ENCODE data around the gene FIG4.
"Not testable (repeated sequence)": the region's sequence is repeated elsewhere in the genome, so short reads cannot be mapped to it uniquely, and the experiment has no call there.

The FIG4 gene

DNA sequence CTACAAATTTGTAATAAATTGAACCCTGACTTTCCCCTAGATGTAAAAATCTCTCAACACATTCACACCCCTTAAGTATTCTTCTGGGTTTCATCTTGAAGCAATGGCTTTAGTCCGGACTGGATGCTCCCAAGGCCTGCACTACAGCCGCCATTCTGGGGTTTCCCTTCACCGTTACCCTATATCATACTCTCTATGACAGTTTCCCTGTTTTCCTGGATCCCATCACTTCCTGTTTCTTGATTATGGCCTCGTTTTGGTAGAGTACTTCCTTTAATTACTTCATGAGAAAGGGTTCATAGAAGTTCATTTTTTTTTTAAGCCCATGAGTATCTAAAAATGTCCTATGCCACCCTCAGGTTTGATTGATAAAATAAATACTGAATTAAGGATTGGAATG is 11.7 kb downstream of the FIG4 start:
- no peak for DNase-seq (ENCODE audit: low read depth)

DNA sequence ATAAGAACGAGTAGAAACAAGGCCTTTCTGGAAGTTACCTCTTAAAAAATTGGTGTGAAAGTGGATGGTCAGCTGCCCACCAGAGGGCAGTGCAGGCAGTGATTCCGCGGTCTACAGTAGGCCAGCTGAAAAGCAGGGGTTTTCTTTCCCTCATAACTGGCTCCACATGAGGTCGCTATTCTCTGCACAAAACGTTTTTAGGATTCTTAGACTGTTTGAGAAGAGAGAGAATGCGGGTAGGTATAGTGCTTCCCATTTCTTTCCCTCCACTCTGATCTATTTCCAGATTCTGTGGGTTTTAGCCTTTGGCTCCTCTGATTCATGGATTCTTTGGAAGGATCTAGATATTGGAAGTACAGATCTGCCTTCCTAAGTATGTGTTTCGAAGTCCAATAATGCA is 14.2 kb downstream of the FIG4 start:
- DNase-seq (ENCODE audit: low read depth): peak; percentile 50

DNA sequence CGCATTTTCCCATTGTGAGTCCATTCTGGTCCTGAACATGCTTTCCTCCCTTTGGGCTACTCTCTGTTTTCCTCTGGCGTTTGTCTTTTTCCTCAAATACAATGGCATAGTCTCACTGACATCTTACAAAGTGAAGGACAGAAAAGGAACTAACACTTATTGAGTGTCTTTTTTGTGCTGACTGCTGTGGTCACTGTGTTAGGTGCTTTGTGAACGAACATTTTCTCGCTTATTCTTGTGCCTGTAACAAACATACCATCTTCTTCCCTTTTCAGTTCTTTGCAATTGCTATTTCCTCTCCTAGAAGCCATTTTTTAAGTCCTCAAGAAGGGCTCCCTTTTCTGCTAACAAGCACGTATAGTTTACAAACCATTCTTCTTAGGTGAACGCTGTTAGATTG is 15.4 kb downstream of the FIG4 start:
- no peak for DNase-seq (ENCODE audit: low read depth)

DNA sequence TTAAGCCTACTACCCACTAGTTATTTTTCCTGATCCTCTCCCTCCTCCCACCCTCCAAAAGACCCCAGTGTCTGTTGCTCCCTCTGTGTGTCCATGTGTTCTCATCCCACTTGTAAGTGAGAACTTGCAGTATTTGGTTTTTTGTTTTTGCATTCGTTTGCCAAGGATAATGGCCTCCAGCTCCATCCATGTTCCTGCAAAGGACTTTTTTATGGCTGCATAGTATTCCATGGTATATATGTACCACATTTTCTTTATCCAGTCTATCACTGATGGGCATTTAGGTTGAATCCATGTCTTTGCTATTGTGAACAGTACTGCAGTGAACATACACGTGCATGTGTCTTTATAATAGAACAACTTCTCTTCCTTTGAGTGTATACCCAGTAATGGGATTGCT is 17.0 kb downstream of the FIG4 start:
- not testable (repeated sequence) for DNase-seq (ENCODE audit: low read depth)

DNA sequence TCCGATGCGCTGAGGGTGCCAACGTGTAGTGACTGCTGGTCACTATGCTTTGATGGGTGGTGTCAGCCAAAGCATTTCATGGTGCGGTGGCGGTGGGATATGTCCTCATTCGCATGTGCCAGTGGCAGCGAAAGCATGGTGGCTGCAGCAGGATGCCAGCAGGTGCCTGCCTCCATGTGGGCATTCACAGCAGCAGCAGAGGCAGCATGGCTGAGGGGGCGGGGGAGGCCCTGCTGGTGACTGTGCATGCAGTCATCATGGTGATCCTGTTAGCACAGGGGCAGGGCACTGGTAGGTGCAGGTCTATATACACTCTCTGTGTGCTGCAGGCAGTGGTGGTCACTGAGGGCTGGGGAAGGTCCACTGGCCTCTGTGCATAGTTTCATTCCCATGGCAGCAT is 22.0 kb downstream of the FIG4 start:
- DNase-seq (ENCODE audit: low read depth): no peak

DNA sequence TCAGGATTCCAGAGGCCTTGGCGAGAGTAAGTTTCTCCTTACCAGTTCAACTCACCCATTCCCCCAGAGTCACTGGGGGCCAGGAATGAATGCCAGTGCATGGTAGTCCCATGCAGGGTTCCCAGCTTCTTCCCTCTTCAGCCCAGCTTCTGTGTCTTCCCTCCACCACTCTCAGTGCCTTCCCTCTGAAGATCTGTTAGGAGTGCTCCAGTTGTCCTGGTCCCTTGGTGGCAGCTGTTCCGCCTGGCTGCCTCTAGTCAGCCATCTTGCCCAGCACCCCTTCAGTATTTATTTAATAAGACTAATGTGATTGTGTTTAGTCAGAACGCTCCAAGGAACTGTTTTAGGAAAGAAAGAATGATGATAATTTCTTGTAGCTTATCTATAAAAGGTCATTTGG is 23.1 kb downstream of the FIG4 start:
- DNase-seq (ENCODE audit: low read depth): no peak

DNA sequence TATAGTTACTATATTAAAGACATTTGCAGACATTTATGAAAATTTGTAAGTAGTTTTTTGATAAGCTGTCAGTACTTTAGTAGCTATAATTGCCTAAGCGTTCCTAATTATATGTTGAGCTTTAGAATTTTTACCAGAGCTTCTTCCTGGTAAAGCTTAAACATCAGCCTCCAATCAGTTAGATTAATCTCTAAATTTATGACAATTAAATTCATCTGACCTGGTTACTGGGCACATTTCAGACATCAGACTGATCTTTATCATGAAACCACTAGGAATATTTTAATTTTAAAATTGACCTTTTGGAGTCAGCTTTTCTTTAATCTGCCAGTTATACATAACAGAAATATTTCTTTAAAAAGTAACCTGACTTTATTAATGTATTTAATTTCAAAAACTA is 23.5 kb downstream of the FIG4 start:
- no peak for DNase-seq (ENCODE audit: low read depth)

DNA sequence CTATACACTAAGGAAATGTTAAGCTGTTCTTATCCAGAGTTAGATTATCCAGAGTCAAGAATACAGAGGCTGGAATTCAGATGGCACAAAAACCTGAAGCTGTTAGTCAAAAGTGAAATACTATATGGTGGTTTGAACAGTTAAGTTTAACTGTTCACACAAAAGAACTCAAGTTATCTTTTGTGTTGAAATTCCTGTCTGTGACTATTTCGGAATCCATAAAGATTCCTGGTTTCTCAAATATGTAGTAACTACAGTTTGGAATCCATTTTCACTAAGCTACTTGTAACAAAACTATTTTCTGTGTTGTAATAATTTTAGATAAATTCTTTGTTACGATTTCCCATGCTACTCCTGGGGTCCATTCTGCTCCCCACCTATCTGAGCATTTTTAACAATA is 24.5 kb downstream of the FIG4 start:
- DNase-seq (ENCODE audit: low read depth): no peak

DNA sequence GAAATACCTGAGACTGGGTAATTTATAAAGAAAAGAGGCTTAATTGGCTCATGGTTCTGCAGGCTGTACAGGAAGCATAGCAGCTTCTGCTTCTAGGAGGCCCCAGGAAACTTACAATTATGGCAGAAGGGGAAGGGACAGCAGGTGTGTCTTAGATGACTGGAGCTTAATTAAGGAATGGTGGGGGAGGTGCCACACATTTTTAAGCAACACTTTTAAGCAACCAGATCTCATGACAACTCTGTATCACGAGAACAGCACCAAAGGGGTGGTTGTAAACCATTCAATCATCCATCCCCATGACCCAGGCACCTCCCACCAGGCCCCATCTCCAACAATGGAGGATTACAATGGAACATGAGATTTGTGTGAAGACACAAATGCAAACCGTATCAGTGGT is 26.9 kb downstream of the FIG4 start:
- DNase-seq (ENCODE audit: low read depth): no peak

DNA sequence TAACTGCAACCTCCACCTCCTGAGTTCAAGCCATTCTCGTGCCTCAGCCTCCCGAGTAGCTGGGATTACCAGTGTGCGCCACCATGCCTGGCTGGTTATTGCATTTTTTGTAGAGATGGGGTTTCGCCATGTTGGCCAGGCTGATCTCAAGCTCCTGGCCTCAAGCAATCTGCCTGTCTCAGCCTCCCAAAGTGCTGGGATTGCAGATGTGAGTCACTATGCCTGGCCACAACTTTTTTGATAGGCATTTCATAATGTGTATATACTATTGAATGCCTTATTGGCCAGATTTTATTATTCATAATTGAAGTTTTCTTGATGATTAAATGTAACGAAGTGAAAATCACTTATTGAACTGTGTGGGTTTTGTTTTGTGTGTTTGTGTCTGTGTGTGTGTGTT is 27.9 kb downstream of the FIG4 start:
- DNase-seq (ENCODE audit: low read depth): no peak

DNA sequence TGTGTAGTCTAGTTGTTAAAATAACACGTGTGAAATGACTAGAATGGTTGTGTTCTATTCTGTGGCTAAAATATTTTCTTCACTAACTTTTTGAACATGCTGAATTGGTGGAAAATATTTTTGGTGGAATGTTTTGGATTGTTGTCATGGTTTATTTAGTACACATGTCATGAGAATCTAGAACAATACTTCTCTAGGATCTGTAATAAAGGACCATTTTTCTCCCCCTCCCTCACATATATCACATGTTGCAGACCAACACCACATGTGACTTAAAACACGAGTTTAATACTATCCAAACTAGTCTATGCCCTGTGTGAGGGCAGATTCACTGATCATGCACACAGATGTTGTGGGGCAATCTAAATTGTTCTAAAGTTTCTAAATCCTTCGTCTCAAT is 29.2 kb downstream of the FIG4 start:
- no peak for DNase-seq (ENCODE audit: low read depth)

DNA sequence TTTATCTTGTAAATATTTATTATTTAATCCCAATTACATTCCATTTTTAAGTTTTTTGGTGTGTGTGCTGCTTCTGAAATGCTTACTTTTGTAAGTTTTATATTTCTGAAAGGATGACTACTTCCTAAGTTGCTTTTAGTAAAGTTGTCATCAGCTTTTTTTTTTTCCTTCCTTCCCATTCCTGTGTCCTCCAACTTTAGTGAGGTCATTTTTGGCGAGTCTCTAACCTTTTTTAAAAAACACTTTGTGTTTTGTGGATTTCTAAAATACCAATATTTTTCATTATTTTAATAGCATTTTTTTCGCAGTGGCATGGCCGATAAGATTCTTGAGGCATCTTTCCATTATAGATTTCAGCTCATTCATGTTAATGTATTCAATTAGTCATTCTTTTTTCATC is 30.9 kb downstream of the FIG4 start:
- no peak for DNase-seq (ENCODE audit: low read depth)

DNA sequence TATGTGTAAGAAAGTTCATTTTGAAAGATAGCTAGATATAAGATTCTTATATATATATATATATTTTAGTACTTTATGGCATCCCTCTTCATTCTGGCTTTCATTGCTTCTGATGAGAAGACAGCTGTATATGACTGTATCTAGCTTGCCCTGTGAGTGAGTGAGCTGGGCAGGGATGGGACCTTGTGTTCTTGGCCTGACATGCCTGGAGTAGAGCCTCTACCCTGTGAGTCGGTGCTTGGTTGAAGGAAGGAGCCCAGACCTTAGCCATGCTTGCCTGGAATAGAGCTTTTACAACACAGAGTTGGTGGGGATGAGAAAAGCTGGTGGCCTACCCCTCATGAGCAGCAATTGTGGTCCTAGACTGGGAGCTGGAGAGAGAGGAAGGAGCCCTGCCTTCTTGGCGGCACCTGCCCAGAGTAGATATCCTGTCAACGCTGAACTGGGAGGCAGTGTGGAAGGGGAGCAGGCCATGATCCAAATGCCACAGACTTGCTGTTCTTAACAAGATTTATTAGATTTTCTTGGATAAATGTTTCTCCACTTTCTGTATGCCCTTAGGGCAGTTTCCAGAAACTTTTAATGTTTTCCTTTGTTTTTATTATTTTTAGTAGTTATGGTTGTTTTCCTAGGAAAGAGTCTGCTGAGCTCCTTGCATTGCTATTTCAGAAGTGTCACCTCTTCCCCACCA is 31.6 kb downstream of the FIG4 start:
- no peak for DNase-seq (ENCODE audit: low read depth)

DNA sequence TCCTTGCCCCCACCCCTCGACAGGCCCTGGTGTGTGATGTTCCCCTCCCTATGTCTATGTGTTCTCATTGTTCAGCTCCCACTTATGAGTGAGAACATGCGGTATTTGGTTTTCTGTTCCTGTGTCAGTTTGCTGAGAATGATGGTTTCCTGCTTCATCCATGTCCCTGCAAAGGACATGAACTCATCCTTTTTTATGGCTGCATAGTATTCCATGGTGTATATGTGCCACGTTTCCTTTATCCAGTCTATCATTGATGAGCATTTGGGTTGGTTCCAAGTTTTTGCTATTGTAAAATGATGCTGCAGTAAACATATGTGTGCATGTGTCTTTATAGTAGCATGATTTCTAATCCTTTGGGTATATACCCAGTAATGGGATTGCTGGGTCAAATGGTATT is 34.2 kb downstream of the FIG4 start:
- DNase-seq (ENCODE audit: low read depth): not testable (repeated sequence)

DNA sequence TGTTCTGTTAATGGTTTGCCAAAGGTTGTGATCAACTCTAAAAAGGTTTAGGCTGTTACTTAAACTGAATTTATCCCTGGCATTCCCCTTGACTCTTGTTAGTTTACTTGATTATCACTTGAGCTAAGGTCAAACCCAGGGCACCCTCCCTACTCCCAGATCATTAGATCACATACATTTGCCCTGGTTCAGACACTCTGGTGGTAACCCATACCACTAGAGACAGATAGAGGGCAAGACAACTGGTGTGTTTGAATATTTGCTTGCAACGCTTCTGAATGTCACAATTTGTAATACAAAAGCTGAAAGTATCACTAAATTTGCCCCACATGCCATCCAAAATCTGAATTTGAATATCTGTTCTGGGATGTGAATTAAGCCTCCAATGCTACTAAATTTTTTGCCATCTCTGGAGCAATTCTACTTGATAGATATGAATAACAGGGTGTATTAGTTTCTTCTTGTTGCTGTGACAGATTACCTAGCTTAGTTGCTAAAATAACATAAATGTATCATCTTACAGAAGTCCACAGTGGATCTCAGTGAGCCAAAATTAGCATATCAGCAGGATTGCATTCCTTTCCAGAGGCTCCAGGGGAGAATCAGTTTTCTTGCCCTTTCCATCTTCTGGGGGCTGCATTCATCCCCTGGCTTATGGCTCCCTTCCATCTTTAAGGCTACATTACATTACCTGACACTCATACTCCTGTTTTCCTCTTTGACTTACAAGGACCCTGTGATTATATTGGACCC is 45.4 kb downstream of the FIG4 start:
- no peak for DNase-seq (ENCODE audit: low read depth)

DNA sequence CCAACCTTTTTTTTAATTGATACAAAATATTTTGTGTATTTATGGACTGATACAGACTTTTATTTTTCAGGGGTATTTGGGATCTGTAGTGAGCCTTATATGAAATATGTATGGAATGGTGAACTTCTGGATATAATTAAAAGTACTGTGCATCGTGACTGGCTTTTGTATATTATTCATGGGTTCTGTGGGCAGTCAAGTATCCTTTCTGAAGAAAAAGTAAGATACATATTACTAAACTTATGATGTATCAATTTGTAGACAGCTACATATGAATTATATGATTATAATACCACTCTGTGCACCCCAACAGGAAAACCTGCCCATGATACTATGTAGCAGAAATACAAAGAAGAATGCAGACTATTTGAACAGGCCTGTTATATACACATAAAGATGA is 47.2 kb downstream of the FIG4 start:
- no peak for DNase-seq (ENCODE audit: low read depth)

DNA sequence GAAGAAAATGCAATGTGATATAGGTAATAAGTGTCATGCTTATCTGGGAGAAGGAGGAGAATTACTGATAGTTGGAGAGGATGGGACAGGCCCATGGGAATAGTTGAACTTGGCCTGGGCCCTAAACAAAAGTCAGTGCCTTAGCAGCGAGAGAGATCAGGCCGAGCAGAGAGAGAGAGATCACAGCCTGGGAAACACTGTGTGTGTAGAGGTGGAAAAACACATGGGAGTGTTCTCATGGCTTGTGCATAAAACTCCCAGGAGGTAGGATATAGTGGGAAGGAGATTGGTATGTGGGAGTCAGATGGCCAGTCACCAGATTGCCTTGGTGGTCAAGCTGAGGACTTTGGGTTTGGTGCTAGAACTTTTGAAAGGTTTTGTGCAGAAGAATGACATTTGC is 47.6 kb downstream of the FIG4 start:
- no peak for DNase-seq (ENCODE audit: low read depth)

DNA sequence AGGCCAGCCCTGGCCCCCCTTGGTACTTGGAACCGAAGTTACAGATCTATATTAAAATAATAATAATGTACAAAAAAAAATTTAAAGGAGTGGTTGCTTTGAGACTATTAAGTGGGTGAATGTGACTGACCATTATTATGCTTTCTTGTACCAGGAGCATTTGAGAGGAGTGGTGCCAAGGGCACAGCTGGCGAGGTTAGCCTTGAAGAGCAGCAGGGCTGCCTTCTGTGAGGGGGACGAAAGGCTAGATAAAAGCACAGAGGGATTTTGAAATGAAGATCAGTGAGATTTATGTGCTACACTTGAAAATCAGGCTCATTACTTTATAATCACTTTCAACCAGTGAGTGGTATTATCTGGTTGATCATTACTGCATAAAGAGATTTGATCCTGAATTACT is 48.6 kb downstream of the FIG4 start:
- no peak for DNase-seq (ENCODE audit: low read depth)

DNA sequence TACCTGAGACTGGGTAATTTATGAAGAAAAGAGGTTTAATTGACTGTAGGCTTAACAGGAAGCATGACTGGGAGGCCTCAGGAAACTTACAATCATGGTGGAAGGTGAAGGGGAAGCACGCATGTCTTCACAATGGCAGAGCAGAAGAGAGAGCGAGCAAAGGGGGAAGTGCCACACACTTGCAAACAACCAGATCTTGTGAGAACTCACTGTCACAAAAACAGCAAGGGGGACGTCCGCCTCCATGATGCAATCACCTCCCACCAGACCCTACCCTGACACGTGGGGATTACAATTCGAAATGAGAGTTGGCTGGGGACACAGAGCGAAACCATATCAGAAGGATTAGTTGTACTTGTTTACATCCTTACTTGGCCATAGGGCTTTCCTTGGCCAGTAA is 49.7 kb downstream of the FIG4 start:
- no peak for DNase-seq (ENCODE audit: low read depth)

DNA sequence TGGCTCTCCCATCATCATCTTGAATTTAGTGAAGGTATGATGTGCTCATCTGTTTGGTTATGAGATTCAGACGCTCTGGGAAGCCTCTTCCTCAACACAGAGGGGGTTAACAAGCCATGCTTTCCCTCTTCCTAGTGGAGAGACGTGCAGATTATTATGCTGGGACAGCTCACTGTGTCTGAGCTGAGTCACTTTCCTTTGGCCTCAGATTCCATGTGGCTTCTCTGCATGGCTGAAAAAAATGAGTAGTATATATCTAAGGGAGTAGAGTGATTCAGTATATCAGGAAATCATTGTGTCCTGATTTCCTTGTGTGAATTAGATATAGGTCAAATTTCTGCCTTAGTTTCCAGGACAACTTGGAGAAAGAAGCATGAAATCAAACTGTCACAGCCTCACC is 52.6 kb downstream of the FIG4 start:
- DNase-seq (ENCODE audit: low read depth): no peak

DNA sequence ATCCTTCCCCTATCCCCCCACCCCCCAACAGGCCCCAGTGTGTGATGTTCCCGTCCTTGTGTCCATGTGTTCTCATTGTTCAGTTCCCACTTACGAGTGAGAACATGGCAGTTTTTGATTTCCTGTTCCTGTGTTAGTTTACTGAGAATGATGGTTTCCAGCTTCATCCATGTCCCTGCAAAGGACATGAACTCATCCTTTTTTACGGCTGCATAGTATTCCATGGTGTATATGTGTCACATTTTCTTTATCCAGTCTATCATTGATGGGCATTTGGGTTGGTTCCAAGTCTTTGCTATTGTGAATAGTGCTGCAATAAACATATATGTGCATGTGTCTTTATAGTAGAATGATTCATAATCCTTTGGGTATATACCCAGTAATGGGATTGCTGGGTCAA is 53.7 kb downstream of the FIG4 start:
- DNase-seq (ENCODE audit: low read depth): not testable (repeated sequence)

DNA sequence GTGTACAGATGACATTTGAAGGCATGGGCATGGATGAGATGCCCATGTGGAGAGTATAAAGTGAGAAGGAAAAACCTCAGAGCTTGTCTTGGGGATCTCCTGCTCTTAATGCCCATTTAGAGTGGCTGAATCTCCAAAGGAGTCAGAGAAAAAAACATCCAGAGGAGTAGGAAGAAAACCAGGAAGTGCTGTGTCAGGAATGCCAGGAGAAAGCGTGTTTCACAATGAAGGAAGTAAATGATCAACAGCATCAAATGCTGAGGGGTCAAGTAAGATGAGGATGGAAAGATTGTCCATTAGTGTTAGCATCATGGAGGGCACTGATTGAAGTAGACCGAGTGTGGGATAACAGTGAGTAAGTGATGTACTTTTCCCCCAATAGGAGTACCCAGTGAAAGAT is 56.1 kb downstream of the FIG4 start:
- no peak for DNase-seq (ENCODE audit: low read depth)

DNA sequence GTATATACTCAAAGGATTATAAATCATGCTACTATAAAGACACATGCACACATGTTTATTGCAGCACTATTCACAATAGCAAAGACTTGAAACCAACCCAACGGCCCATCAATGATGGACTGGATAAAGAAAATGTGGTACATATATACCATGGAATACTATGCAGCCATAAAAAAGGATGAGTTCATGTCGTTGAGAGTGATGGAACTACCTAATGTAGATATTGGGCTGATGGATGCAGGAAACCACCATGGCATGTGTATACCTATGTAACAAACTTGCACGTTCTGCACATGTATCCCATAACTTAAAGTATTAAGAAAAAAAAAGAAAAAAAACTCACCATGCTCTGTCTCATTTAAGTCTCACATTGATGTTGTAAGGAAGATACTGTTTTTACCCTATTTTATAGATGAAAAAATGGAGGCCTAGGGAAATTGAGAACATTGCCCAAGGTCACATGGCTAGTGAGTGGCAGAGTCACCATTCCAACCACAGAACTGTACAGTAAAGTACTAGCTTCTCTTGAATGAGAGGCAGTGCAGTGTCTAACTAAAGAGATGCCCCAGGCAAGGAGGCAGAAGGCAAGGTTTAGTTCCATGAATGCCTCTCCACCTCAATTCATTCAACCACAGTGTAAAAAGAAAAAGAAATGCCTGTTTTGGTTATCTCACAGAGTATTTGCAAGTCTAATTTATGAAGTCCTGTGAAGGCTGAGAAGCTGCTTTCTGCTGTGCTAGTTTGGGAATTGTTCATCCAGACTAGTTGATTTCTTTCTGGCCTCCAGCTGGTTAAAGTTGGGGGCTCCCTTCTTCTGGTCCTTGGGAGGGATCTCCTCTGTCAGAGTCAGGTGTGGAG is 68.2 kb downstream of the FIG4 start:
- DNase-seq (ENCODE audit: low read depth): no peak
